Left ventricle myocardium superior (tissue), 1 donor: ENCODE results near the gene DUOXA1. TPM values are rescaled to one million over a fixed set of nuclear protein-coding genes. Genes with fewer than 3 reads are reported as not detected.
A peak's percentile ranks its signal among the peaks of the same experiment; 100 is the strongest.
"Not testable (repeated sequence)": the region's sequence is repeated elsewhere in the genome, so short reads cannot be mapped to it uniquely, and the experiment has no call there.

Experiments used
- ATAC-seq: fragments of 200-7000 bp; cut with Tn5 transposase; one replicate; pipeline ENCODE4 v1.9.1; 2020; ENCODE audit warnings: mild to moderate bottlenecking, moderate library complexity
- DNase-seq: peaks from one replicate; pipeline ENCODE4 v3.0.0-alpha.2; 2020
- intact Hi-C: fragments of 100-400 bp; cut with micrococcal nuclease; formaldehyde crosslinking; loops from one replicate; pipeline ENCODE4 v1.11.0; 2022
- total RNA-seq: library from RNA; stranded (reverse); fragmentation: NEBNext Ultra II Directional; extraction: Animal tissue kit (Norgen Biotek cat#: 25700); gene quantifications from one replicate; pipeline ENCODE4 v1.2.1, GENCODE V29; 2021
- donor health status: DM: no; HTN: yes; CAD: no; lungs with severe emphysema.

The DUOXA1 gene
- total RNA-seq, 1 donor from 2014 or later, result 0.59 TPM

GRCh38 chr15:45116482-45117307 lies 13.0 kb downstream of the DUOXA1 start:
- ATAC-seq (peak; percentile 10), DNase-seq (no peak)
- intact Hi-C loops, result no loop called here

DNA sequence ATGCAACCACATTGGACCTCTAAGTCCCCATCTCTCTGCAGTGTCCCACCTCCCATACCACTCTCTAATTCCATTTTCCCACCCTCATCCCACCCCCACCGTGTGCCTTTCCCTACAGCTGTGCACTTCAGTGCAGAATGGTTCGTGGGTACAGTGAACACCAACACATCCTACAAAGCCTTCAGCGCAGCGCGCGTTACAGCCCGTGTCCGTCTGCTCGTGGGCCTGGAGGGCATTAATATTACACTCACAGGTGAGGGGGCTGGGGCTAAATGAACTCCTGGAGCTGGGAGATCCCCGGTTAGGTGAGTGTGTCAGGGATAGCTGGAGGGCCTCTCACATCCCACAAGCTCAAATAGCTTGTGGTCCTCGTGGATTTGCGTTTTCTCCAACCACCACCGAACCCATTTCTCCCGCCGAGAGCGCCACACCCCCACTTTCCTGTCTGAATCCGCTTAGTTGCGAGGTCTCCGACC lies 13.6 kb downstream of the DUOXA1 start:
- intact Hi-C loops, result no loop called here
- DNase-seq (no peak), ATAC-seq (no peak)

DNA sequence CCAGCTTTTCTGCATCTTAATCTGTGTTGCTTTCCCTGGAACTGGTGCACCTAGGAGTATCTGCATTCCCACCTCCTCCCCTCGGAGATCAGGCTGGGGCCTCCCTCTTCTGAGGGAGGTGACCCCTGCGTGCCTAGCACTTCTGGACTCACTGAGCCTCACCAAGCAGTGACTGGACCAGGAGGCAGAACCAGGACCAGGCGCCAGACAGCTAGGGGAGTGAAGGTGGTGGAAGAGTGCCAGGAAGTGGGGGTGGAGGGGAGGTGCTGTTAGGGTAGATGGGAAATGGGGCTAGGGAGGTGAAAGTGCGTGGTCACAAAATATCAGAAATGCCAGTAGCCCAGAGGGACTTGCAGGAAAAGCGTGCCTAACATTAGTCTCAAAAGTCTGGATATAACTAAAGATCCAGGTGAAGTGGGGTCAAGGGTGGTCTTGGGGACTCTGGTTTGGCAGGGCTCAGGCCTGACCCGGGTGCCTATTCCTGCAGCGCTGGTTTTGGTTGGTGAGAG lies 14.3 kb downstream of the DUOXA1 start:
- intact Hi-C loops, result no loop called here
- ATAC-seq, result no peak
- no peak for DNase-seq

GRCh38 chr15:45114751-45115085 lies 15.0 kb downstream of the DUOXA1 start:
- no peak for ATAC-seq
- DNase-seq, result no peak
- intact Hi-C loops, result no loop called here

- intact Hi-C loops, result no loop called here
- DNase-seq, result no peak
- no peak for ATAC-seq
Measured at GRCh38 chr15:45114076-45114750, 15.5 kb downstream of the DUOXA1 start, which contains the start of the genes DUOX2 and DUOXA2. TSS of gene DUOX2 (minus strand) at chr15:45114172. CDS start at chr15:45113411, 761 bp downstream. TSS of gene DUOXA2 (plus strand) at chr15:45114326. CDS start at chr15:45114606, 280 bp downstream.

- intact Hi-C loops, result no loop called here
- DNase-seq (no peak), ATAC-seq (no peak)
Measured at GRCh38 chr15:45113380-45113990, 16.2 kb downstream of the DUOXA1 start.

DNA sequence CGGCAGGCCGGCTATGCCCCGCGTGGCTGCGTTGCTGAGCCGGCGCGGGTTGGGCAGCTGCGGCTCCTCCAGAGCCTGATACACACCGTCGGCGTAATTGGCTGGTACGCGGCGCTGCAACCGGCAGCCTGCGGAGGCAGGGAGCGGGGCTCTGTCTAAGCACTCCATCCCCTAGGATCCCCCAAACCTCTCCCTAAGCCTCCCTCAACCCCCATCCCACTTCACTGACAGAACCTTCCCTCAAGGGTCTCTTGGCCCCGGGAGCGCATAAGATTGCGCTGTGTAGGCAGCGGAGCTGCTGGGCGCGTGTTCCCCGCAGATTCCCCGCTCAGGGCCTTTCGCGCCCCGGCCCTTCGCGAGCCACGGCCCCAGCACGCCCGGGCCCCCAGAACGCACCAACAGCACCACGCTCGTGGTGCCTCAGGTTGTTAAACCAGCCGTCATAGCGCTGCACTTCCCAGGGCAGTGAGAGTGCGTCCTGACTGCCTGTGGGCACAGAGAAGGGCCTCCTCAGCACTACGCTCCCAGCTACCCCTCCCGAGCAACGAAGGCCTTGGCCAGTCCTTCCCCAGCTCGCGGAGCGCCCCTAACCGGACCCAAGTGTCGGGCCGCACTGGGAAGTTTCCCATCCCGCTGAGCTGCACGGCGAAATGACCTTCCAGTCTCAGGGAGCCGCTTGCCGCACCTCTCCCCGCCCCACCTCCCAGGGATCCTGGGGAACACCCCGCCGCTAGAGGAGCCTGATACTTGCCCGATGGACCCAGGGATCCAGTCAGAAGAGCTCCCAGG lies 16.9 kb downstream of the DUOXA1 start:
- DNase-seq, result no peak
- no peak for ATAC-seq
- intact Hi-C loops, result no loop called here

GRCh38 chr15:45112143-45112590 lies 17.5 kb downstream of the DUOXA1 start:
- ATAC-seq (no peak), DNase-seq (no peak)
- intact Hi-C loops, result no loop called here

- no peak for DNase-seq
- no peak for ATAC-seq
- intact Hi-C loops, result no loop called here
Measured at GRCh38 chr15:45111390-45112142, 18.1 kb downstream of the DUOXA1 start.

- no peak for DNase-seq
Measured at GRCh38 chr15:45110256-45110820, 19.3 kb downstream of the DUOXA1 start.

DNA sequence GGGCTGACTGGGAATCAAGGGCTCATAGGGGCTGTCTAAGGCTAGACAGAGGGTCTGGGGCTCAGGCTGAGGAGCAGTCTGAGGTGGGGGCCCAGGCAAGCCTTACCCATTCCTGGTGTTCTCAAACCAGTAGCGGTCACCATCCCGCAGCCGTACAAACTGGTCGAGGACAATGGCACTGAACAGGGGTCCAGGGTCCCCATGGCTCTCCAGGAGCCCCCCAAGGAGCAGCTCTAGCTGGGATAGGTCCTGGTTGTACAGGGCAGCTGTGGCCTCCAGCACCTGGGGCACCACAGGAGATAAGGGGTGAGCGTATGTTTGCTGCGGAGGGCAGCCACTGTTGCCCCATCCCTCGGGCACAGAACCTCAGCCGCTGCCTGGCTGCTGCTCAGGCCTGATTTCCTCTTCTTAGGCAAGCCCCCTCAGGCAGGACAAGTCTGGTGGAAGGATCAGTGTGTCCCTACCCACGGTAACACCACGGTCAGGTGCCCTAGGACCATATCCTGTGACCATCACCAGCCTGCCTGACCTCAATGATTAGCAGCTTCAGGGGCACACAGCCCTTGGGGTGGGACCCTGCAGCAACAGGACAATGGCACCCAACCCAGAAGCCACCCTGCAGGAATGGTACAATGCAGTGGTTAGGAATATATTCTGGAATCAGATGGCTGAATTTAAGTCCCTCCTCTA lies 21.6 kb downstream of the DUOXA1 start:
- DNase-seq, result no peak
- ATAC-seq, result no peak
- intact Hi-C loops, result no loop called here

More at GRCh38 chr15:45110256-45110820, 19.3 kb downstream of the DUOXA1 start:
- ATAC-seq, result no peak
- intact Hi-C loops, result no loop called here

- intact Hi-C loops, result no loop called here
- ATAC-seq, result no peak
- no peak for DNase-seq
Measured at GRCh38 chr15:45106002-45106790, 23.5 kb downstream of the DUOXA1 start.

DNA sequence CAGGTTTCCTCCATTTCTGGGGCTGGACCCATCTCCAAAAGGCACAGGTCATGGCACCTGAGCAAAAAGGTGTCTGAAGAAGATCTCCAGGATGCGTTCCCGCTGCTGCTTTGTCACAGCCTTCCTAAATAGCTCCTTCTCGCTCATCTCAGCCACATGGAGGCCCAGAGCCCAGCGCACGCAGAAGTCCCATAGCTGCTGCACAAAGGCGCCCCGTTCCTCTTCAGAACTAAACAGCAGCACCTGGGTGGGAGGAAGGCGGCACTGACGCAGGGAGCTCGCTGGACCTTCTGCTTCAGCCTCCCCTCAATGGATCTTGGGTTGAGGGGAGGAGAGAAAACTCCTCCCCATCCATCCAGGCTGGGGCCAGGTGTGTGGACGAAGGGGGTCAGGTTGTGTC lies 24.1 kb downstream of the DUOXA1 start:
- intact Hi-C loops, result no loop called here
- ATAC-seq, result no peak
- DNase-seq, result no peak

- DNase-seq, ATAC-seq, intact Hi-C loops: not testable (repeated sequence)
Measured at GRCh38 chr15:45104170-45104569, 25.5 kb downstream of the DUOXA1 start.

DNA sequence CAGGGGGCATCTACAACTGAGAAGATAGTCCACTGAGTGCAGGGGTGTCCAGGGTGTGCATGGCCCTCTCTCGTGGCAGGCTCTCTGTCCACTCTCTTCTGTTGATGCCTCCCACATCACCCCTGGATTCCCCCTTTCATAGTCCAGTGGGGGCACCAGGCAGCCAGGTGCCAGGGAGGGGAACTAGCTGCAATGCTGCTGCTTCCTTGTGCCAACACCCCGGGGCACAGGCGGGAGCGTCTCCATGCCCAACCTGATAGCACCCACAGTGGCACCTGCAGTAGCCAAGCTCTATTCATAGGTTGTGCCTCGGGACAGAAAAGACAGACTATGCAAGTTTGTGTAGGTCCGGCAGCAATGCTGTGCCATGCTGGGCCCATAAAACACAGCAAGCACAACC lies 27.5 kb downstream of the DUOXA1 start:
- DNase-seq (no peak), ATAC-seq (no peak)
- intact Hi-C loops, result no loop called here

GRCh38 chr15:45101749-45102148 lies 27.9 kb downstream of the DUOXA1 start:
- no peak for DNase-seq
- intact Hi-C loops, result no loop called here
- no peak for ATAC-seq
